HG03460 (cell line): ENCODE results near the gene HLA-DPA1.
"Not testable (repeated sequence)": the region's sequence is repeated elsewhere in the genome, so short reads cannot be mapped to it uniquely, and the experiment has no call there.

Experiments used
- ATAC-seq: cut with Tn5 transposase; IDR thresholded peaks from one replicate; pipeline ENCODE4 v1.9.1; 2021; ENCODE audit not compliant: unreplicated experiment

Gene HLA-DPA1

DNA sequence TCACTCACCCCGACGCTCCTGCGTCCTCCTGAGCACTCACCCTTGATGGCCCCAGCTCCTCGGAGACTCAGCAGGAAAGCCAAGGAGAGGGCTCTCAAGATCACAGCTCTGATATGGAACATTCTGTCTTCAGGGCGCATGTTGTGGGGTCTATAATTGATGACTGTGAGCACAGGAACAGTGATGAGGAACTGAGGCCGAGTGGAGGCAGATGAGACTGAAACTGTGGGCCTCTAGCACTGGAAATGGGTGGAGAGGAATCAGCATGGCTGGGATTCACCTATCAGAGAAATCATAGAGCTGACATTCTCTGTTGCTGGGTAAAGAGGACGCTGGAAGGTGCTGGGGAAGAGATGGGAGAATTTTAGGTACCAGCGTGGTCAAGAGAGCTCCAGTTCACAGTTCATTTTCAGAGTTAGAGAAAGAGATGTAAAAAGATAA lies at the start of gene HLA-DPA1:
TSS of gene HLA-DPA1 (minus strand) at position 219 of the 441 bp plus-strand sequence.
- peak; percentile 72 for ATAC-seq

DNA sequence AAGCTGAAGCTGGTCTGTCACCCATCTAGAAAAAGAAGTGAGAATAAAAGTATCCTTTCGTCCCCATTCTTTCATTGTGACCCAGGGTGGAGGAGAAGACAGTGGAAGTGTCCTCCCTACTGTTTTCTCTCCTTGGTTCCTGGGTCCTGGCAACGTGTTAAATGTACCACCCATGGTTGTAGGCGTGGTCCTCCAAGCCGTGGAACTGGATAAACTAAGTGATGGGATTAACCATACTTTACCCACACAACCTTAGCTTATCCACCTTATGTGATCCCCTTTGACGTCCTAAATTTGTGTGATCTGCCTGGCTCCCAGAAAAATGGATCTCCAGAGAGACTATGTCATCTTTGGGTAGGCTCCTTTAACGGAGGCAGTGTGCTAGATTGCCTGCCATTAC lies 49.7 kb upstream of the HLA-DPA1 start:
- no peak for ATAC-seq

DNA sequence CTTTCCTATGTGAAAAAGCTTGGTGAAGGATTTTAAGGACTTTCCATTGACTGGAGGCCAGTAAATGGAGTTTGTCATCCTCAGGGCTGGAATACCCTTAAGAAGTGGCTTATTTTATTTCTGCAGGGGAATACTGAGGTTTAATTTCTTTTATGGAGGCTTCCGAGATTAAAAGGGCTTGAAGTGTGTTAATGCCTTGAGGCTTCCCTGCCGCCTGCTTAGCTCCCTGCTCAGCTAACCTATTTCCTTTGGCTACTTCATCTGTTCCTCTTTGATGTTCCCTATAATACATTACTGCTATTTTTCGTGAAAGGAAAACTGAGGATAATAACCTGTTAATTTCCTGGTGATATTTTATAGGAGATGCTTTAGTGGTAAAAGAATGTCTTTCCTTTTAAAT lies 46.6 kb upstream of the HLA-DPA1 start:
- no peak for ATAC-seq

DNA sequence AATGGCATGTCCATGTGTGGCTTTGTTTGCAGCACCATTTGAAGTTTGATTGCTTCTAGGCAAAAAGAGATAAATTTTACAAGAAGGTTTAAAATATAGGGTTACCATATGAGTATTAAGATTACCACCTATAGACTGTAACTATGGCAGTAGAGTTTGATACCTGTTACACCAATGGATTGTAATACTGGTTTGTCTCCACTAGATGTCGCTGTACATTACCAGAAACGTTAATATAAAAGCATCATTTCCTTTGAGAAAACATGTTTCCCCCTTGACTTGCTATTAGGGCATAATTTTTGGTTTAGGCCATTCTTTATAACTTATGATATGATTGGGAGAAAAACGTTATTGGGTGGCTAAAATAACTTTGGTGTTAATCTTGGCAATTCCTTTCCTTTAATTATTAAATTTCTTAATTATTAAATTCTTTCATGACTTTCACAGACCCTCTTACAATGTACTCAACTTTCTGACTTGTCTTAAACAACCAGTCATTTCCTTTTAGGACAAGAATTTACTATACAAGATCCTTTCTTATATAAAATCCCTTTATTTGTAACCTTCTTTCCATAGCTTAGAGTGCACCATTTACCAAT lies 45.2 kb upstream of the HLA-DPA1 start:
- no peak for ATAC-seq

DNA sequence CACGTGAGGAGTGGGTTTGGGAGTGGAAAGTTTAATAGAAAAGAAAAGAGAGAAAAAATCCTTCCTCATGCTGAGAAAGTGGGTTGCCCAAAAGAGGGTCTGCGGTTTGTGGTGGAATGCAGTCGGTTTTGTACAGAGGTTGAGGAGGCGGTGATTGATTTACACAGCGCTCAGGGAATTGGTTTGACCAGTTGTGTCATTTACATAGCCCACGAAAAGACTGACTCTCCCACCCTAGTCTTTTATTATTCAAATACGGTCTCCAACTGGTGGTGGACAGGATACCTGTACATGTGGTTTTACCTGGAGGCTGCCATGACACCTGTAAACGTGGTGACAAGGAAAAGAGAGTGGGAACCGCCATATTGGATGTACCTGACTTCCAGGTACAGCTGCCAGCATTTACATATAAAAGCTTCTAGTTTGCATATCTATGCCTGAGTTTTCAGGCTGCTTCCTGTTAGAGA lies 44.4 kb upstream of the HLA-DPA1 start:
- no peak for ATAC-seq

DNA sequence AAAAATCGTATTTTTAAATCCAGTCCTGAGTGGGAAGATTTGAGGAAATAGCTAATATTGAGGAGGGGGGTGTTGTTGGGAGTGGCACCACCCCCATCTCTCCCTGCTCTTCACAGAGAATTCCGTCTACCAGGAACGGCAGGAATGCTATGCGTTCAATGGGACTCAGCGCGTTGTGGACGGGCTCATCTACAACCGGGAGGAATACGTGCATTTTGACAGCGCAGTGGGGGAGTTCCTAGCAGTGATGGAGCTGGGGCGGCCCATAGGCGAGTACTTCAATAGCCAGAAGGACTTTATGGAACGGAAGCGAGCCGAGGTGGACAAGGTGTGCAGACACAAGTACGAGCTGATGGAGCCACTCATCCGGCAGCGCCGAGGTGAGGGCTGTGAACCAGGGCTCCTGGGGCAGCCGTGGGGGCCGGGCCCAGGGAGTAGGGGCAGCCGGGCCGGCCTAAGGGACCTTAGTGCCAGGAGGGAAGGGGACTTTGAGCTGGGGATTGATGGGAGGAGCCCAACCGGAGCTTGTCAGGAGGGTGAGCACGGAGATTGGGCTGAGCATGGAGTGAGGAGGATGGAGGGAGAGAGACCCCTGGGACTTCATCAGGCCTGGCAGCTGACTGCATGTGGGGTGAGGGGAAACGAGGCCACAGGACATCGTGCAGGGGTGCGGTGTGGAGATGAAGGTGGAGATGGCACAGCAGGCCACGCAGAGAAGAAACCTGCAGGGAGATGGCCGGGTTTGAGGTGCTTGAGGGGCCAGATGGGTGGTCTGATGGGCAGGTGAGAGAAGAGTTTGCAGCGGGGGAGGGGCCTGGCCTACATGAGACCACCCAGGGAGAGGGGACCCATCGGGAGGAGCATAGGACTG lies 43.6 kb upstream of the HLA-DPA1 start:
- ATAC-seq, result no peak

DNA sequence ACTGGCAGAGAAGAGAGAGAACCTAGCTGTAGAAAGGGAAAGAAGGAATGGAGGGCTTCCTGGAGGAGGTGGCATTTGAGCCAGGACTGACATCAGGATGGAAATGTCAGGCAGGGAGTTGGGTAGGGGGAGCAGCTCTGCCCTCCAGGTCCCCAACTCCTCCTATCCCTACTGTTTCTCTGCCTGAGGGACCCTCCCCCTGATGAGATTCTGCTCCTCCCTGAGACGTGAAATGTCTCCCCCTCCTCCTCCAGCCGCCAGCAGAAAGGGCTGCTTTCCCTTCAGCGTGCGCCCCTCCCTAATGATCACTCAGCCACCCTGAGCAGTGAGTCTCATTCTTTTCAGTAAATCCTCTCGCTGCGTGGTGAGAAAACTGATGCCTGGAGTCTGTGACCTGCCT lies 43.0 kb upstream of the HLA-DPA1 start:
- no peak for ATAC-seq

DNA sequence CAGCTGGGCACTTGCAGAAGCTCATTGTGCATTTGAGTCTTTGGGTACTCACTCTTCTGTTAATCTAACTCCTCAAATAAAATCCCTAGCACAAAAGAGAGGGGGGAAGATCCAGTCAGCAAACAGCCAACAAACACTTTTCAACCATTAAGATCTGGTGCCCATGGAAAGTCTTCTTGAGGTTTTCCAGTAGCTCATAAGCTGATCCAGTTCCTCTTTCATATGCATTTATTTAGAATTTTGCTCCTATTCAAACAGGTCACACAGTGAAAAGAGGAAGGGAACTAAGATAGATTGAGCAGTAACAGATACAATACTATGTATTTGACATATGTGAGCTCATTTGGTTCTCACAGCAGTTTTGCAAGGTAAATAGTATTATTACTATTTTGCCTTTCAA lies 41.0 kb upstream of the HLA-DPA1 start:
- no peak for ATAC-seq

DNA sequence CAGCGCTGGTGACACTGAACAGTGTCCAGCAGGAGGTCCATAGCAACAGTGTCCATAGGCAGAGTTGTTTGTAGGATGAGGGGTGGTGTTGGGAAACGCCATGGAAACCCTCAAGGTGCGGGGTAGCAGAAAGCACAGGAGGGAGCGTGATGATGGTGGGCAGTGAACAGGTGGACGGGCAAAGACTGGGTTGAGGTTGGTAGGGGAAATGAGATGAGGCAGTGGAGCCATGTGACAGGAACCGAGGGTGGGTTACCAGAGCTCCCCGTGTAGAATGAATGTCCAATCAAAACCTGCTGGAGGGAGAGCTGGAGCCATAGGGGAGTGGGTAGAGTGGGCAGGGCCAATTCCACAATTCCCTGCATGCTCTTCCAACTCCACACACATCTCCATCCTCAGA lies 40.3 kb upstream of the HLA-DPA1 start:
- no peak for ATAC-seq

DNA sequence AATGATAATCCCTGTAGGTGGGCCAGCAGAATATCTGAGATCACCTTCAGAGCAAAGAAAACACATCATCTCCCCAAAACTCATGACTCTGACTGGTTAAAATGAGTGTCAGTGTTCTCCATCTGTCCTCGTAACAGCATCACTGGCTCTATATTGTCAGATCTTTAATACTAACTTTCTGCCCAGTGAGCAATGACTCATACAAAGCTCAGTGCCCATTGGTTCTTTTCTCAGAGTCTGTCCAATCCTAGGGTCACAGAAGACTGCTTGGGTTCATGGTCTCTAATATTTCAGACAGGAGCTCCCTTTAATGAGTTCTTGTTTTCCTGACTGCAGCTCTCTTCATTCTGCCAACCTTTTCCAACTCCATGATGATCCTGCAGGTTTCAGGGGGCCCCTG lies 38.7 kb upstream of the HLA-DPA1 start:
- peak; percentile 85 for ATAC-seq

DNA sequence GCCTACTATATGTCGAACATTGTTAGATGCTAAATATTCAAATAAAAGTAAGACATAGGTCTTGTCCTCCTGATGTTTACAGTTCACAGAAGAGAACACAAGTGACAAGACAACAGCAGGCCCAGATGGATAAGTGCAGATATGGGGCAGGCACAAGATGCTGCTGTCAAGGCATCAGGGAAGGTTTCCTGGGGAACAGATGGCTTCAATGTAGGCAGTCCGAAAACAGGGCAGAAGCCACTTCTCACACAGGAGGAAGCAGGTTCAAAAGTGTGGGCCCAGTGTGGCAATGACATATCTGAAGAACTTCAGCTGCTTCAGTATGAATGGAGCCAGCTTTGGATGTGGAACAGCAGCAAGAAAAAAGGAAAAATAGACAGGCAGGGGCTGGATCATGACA lies 34.9 kb upstream of the HLA-DPA1 start:
- no peak for ATAC-seq

DNA sequence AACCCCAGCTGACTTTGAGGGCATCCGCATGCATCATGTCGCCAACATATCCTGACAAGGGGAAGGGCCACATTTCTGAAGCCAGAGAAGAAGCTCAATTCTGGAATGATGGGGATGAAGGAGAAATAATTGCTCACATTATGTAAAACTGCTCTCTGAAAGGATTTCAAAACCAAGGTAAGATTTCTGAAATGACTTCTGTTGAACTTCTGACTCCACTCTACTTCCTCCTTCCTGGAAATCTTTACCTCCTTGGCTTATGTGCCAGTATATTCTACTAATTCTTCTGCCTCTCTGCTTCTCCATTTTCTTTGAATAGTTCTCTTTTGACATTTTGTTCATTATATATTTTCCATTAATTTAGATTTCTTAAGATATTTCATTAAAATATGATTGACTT lies 34.2 kb upstream of the HLA-DPA1 start:
- ATAC-seq, result no peak

DNA sequence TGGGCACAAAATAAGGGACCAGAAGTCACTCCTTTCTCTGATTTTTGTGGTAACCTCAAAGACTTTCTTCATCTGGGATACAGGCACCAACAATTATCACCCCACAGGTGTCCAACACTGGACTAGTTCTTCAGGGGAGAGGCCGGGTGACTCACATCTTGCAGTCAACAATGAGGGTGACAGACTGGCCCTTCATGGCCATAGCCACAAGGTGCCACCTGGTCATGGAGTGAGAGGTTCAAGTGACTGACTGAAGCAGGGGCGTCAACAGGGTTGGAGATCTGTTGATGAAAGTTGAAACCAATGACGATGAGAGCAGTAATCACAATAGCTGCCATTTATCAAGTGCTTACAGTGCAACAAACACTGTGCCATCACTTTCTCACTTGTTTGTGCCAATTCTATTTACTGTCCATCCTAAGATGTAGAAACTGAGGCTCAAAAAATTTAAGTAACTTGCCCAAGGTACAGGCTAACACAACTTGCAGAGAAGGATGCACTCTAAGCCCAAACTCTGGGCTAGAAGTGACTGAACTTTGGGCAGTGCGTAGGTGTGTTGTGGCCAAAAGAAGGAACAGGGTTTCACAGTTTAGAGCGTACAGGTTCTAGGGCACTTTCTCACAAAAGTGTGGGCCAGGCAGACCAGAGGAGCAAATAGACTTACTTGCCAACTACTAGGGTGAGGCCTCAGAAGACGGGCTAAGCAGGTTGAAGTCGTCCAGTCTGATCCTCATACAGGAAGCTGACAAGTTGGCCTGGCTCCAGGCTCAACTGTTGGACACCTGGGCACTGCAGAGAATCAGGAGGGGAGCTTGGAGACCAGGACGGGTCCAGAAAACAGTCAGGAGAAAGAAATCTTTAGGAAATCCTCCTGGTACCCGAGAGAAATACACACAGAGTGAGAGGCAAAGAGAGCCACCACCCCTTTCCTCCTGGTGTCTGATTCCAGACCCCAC lies 32.7 kb upstream of the HLA-DPA1 start:
- ATAC-seq, result no peak

DNA sequence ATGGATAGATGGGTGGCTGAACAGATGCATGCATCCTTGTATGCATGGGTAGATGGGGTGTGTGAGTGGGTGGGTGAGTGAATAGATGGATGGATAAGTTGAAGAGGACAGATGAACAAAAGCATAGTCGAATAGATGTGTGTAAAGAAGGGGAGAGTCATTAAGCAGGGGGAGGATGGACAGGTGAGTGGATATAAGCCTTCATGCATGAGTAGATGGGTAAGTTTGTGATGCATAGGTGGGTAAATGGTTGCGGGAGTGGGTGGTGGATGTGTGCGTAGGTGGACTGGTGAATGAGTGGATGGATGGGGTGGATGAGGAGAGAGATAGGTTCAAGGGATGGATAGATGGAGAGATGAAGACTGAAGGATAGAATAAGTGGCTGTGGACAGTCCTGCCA lies 31.9 kb upstream of the HLA-DPA1 start:
- no peak for ATAC-seq

DNA sequence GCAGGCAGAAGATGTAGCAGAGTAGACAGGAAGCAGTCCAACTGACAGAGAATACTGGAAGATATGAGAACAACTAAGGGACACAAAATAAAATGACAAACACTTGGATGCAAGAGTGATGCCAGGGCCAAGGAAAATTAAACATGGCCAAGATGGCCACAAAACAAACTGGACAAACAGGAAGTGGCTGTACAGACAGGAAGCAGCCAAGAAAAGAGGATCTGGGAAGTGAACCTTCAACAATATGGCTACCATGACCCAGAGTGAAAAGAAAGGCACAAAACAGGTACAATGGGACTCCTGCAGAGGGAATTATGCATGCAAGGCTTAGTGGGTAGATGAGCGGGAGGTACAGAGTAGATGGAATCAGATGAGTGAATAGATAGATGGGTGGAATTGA lies 31.4 kb upstream of the HLA-DPA1 start:
- no peak for ATAC-seq

DNA sequence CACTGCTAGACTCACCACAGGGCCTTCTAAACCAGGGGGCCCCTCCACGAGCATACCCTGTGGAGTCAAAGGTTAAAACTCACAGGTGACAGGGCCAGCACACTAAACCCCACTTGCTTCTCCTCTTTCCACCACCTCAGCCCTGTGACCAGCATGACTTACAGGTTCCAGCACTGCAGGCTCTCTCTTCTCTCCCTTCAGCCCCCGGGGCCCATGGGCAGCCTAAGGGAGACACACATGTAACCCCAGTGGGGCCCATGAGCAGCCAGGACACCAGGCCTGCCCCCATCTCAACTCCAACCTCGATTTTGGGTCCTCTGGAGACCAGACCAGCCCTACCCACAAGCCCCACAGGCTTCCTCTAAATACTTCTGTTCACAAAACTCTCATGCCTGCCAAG lies 30.3 kb upstream of the HLA-DPA1 start:
- no peak for ATAC-seq

DNA sequence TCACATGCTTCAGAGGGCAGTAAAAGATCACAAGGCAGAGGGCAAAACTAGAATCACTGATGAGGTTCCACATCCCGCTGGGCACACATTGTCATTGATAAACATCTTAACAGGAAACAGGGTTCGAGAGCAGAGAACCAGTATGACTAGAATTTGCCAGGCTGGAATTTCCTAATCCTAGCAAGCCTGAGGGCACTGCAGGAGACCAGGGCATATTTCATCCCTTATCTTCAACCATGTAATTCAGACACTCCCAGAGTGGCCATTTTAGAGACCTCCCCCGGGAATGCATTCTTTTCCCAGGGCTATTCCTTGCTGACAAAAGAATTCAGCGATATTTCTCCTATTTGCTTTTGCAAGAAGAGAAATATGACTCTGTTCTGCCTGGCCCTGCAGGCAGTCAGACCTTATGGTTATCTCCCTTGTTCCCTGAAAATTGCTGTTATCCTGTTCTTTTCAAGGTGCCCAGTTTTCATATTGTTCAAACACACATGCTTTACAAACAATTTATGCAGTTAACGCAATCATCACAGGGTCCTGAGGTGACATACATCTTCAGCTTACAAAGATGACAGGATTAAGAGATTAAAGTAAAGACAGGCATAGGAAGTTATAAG lies 27.8 kb upstream of the HLA-DPA1 start:
- not testable (repeated sequence) for ATAC-seq

DNA sequence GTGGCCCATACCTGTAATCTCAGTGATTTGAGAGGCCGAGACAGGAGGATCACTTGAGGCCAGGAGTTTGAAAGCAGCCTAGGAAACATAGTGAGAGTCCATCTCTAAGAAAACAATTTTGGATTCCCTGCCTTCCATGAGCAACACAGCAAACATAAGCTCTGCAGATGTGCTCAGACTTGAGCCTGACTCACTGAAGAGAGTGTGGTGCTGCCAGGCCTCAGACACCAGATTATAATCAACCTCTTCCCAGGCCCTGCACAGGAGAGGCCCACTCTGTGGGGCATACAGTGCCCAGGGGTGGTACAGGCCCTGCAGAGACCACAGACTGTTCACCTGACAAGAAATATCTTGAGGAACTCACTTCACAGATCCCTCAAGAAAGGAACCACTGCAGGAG lies 22.2 kb upstream of the HLA-DPA1 start:
- ATAC-seq, result no peak

DNA sequence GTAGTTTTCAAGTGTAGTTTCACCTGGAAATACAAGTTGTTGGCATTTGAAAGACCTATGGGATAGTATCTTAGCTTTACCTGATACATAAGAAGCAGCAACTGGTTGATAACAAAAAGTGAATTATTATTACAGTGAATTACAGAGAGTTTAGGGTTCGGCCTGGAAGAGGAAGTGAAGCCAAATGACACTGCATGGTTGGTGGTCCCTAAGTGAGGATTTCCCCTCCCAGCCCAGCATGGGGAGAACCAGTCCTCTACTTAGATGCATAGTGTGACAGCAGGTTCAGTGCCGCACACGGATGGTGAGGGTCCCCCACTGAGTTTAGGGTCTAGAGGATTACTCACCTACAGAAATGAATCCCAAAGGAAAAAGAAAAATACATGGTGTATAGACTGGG lies 20.4 kb upstream of the HLA-DPA1 start:
- ATAC-seq, result no peak

DNA sequence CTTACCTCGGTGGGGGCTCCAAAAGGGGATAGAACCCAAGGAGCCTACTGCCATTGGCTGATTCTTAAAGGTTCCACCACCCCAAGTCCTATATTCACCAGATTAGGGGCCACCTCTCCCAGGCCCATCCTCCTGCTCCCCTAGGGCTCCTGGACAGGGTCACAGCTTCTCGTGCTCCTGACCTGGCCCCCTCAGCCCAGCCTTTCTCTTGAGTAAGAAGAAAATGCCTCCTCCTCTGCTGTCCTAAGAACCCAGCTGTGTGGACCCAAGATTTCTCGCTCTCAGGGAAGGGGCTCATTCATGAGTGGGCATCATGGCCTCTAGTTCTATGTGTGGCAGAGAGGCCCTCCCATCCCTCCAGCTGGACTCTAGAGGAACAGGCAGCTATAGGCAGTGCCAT lies 18.9 kb upstream of the HLA-DPA1 start:
- no peak for ATAC-seq

DNA sequence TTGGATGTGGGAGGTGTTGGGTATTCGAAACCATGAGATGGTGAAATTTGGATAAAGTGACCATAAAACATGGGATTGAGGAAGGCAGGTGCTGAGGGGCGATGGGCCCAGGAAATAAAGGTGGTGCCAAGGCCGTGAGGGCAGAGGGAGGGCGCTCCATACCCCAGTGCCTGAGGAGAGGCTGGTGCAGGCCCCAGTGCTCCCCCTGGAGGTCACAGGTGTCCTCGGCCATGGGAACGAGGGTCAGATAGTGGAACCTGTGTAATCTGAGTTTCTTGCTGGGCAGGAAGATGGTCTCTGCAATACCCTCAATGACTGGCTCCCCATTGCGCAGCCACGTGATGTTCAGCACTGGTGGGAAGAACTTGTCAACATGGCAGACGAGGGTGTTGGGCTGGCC lies 18.5 kb upstream of the HLA-DPA1 start:
- no peak for ATAC-seq
